Measurements from ENCODE around the gene PHF13.

Gene PHF13

GRCh38 chr1:6581561-6582305 lies 31.8 kb upstream of the PHF13 start:
- Histone ChIP-seq H3K9me3 (no peaks in the 10 kb centered on the region), H3K36me3 (replicated peaks) (peaks cover 9% of the 10 kb centered on the region), H3K4me3 (no peak overlapping the region), H3K4me1 (peaks cover 11% of the 10 kb centered on the region), H3K27me3 (ENCODE audit: low read depth) (no peaks in the 10 kb centered on the region)
- no peak for DNase-seq (ENCODE audit: low spot score in 2 of 2)
- in situ Hi-C loops (cut with MboI; ENCODE audit: low sequenced_read_pairs) = no loop called here

DNA sequence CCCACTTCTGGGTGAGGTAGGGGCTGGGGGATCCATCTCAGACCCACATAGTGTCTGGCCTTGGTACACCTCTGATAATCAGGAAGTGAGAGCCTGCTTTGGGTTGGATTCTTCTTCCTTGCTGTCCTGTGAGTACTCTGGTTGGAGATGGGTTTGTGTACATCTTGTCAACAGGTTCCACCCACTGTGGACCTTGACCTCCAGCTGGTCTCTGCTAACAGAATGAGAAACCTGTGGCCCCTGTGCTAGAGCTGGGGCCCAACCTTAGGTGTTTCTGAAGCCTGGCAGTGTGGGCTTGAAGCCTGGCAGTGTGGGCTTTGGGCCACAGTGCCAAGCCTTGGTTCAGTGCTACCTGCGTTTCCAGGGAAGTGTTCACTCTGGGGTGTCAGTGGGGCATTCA lies 31.2 kb upstream of the PHF13 start:
- Histone ChIP-seq H3K4me1 (peaks cover 11% of the 10 kb centered on the region), H3K27me3 (ENCODE audit: low read depth) (no peaks in the 10 kb centered on the region), H3K9me3 (no peaks in the 10 kb centered on the region), H3K4me3 (no peak overlapping the region), H3K36me3 (replicated peaks) (peaks cover 13% of the 10 kb centered on the region)
- in situ Hi-C loops (cut with MboI; ENCODE audit: low sequenced_read_pairs) = no loop called here
- no peak for DNase-seq (ENCODE audit: low spot score in 2 of 2)

GRCh38 chr1:6584126-6585080 lies 29.1 kb upstream of the PHF13 start:
- H3K27me3 ChIP-seq (ENCODE audit: low read depth) = no peaks in the 10 kb centered on the region
- peaks cover 9% of the 10 kb centered on the region for H3K4me1 ChIP-seq
- no peaks in the 10 kb centered on the region for H3K9me3 ChIP-seq
- DNase-seq (ENCODE audit: low spot score in 2 of 2) = no peak
- peaks cover 33% of the 10 kb centered on the region for H3K36me3 ChIP-seq (replicated peaks)
- in situ Hi-C loops (cut with MboI; ENCODE audit: low sequenced_read_pairs) = no loop called here
- H3K4me3 ChIP-seq = no peak overlapping the region

- H3K9me3 ChIP-seq = no peaks in the 10 kb centered on the region
- H3K36me3 ChIP-seq (replicated peaks) = peaks cover 41% of the 10 kb centered on the region
- in situ Hi-C loops (cut with MboI; ENCODE audit: low sequenced_read_pairs) = no loop called here
- H3K27me3 ChIP-seq (ENCODE audit: low read depth) = no peaks in the 10 kb centered on the region
- peaks cover 7% of the 10 kb centered on the region for H3K4me1 ChIP-seq
- DNase-seq (ENCODE audit: low spot score in 2 of 2) = no peak
- H3K4me3 ChIP-seq = no peak overlapping the region
These were observed 28.3 kb upstream of the PHF13 start for GRCh38 chr1:6585081-6585722.

- Histone ChIP-seq H3K36me3 (replicated peaks) (peaks cover 48% of the 10 kb centered on the region), H3K4me3 (no peak overlapping the region), H3K27me3 (ENCODE audit: low read depth) (no peaks in the 10 kb centered on the region), H3K4me1 (peaks cover 5% of the 10 kb centered on the region), H3K9me3 (no peaks in the 10 kb centered on the region)
- in situ Hi-C loops (cut with MboI; ENCODE audit: low sequenced_read_pairs) = no loop called here
- DNase-seq (ENCODE audit: low spot score in 2 of 2) = no peak
These were observed 27.7 kb upstream of the PHF13 start for GRCh38 chr1:6585841-6586240.

DNA sequence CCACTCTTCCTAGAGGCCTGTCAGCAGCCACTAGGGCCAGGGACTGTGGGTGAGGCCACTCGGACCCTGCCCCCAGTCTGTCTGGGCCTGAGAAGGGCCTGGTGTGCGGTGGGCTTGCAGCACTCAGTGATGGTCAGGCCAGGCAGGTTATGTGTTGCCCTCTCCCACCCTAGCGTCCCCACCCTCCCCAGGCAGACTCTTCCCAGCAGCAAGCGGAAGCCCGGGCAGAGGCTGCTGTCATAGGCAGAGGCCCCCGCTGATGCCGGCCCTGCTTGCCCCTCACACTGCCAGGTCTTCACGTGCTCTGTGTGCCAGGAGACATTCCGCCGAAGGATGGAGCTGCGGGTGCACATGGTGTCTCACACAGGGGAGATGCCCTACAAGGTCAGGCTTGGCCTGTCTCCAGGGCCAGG lies 27.1 kb upstream of the PHF13 start:
- peaks cover 47% of the 10 kb centered on the region for H3K36me3 ChIP-seq (replicated peaks)
- no peaks in the 10 kb centered on the region for H3K4me1 ChIP-seq
- no peak for DNase-seq (ENCODE audit: low spot score in 2 of 2)
- no peaks in the 10 kb centered on the region for H3K9me3 ChIP-seq
- no peaks in the 10 kb centered on the region for H3K27me3 ChIP-seq (ENCODE audit: low read depth)
- in situ Hi-C loops (cut with MboI; ENCODE audit: low sequenced_read_pairs) = no loop called here
- no peak overlapping the region for H3K4me3 ChIP-seq

GRCh38 chr1:6587261-6588005 lies 26.1 kb upstream of the PHF13 start:
- no peak for DNase-seq (ENCODE audit: low spot score in 2 of 2)
- in situ Hi-C loops (cut with MboI; ENCODE audit: low sequenced_read_pairs) = no loop called here
- Histone ChIP-seq H3K4me1 (no peaks in the 10 kb centered on the region), H3K9me3 (no peaks in the 10 kb centered on the region), H3K27me3 (ENCODE audit: low read depth) (no peaks in the 10 kb centered on the region), H3K4me3 (no peak overlapping the region), H3K36me3 (replicated peaks) (peaks cover 47% of the 10 kb centered on the region)

- no peak for DNase-seq (ENCODE audit: low spot score in 2 of 2)
- no peak overlapping the region for H3K4me3 ChIP-seq
- in situ Hi-C loops (cut with MboI; ENCODE audit: low sequenced_read_pairs) = no loop called here
- no peaks in the 10 kb centered on the region for H3K27me3 ChIP-seq (ENCODE audit: low read depth)
- no peaks in the 10 kb centered on the region for H3K4me1 ChIP-seq
- H3K9me3 ChIP-seq = no peaks in the 10 kb centered on the region
- peaks cover 52% of the 10 kb centered on the region for H3K36me3 ChIP-seq (replicated peaks)
These were observed 25.2 kb upstream of the PHF13 start for GRCh38 chr1:6588128-6588892.

GRCh38 chr1:6588893-6589520 lies 24.5 kb upstream of the PHF13 start:
- H3K9me3 ChIP-seq = no peaks in the 10 kb centered on the region
- no peaks in the 10 kb centered on the region for H3K27me3 ChIP-seq (ENCODE audit: low read depth)
- H3K4me1 ChIP-seq = no peaks in the 10 kb centered on the region
- in situ Hi-C loops (cut with MboI; ENCODE audit: low sequenced_read_pairs) = no loop called here
- no peak for DNase-seq (ENCODE audit: low spot score in 2 of 2)
- no peak overlapping the region for H3K4me3 ChIP-seq
- peaks cover 57% of the 10 kb centered on the region for H3K36me3 ChIP-seq (replicated peaks)

- H3K4me3 ChIP-seq = no peak overlapping the region
- in situ Hi-C loops (cut with MboI; ENCODE audit: low sequenced_read_pairs) = no loop called here
- peaks cover 63% of the 10 kb centered on the region for H3K36me3 ChIP-seq (replicated peaks)
- no peaks in the 10 kb centered on the region for H3K9me3 ChIP-seq
- no peaks in the 10 kb centered on the region for H3K27me3 ChIP-seq (ENCODE audit: low read depth)
- H3K4me1 ChIP-seq = no peaks in the 10 kb centered on the region
- DNase-seq (ENCODE audit: low spot score in 2 of 2) = no peak
These were observed 23.5 kb upstream of the PHF13 start for GRCh38 chr1:6590046-6590445.

- in situ Hi-C loops (cut with MboI; ENCODE audit: low sequenced_read_pairs) = no loop called here
- H3K9me3 ChIP-seq = no peaks in the 10 kb centered on the region
- DNase-seq (ENCODE audit: low spot score in 2 of 2) = no peak
- no peaks in the 10 kb centered on the region for H3K27me3 ChIP-seq (ENCODE audit: low read depth)
- H3K4me1 ChIP-seq = no peaks in the 10 kb centered on the region
- H3K4me3 ChIP-seq = no peak overlapping the region
- H3K36me3 ChIP-seq (replicated peaks) = peaks cover 69% of the 10 kb centered on the region
These were observed 22.3 kb upstream of the PHF13 start for GRCh38 chr1:6591222-6591621.

DNA sequence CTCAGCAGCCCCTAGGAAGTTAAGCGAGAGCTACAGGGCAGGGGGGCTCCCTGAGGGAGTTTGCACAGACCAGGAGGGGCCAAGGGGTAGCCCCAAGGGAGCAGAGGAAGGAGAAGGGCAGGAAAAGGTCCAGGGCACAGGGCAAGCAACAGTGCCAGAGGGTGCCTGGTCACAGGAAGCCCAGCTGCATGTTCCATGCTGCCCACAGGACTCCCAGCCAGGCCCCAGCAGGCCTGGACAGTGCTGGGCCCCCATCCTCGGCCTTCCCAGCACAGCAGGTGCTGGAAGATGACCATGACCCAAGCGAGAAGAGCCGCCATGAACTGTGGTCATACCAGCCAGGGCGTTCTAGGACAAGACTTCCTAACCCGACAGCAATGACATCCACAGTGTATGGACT lies 21.9 kb upstream of the PHF13 start:
- DNase-seq (ENCODE audit: low spot score in 2 of 2) = no peak
- no peaks in the 10 kb centered on the region for H3K9me3 ChIP-seq
- peaks cover 73% of the 10 kb centered on the region for H3K36me3 ChIP-seq (replicated peaks)
- no peaks in the 10 kb centered on the region for H3K27me3 ChIP-seq (ENCODE audit: low read depth)
- no peak overlapping the region for H3K4me3 ChIP-seq
- in situ Hi-C loops (cut with MboI; ENCODE audit: low sequenced_read_pairs) = no loop called here
- H3K4me1 ChIP-seq = no peaks in the 10 kb centered on the region

All from HAP-1 (cell line).